ENCODE measurements around the gene WDR83.
"Not testable (repeated sequence)": the region's sequence is repeated elsewhere in the genome, so short reads cannot be mapped to it uniquely, and the experiment has no call there.

The WDR83 gene

GRCh38 chr19:12666265-12667048, at the start of gene WDR83, which contains the start of gene MAN2B1:
TSS of gene WDR83 (plus strand) at chr19:12666807. CDS start at chr19:12669791, 2,984 bp downstream.
TSS of gene MAN2B1 (minus strand) at chr19:12666742. CDS start at chr19:12666701, 41 bp downstream.
- peak; percentile 72 for DNase-seq (ENCODE audit: low read depth)

GRCh38 chr19:12617646-12618045, 49.0 kb upstream of the WDR83 start:
- no peak for DNase-seq (ENCODE audit: low read depth)

- not testable (repeated sequence) for DNase-seq (ENCODE audit: low read depth)
Measured at GRCh38 chr19:12621253-12622024, 45.2 kb upstream of the WDR83 start.

- DNase-seq (ENCODE audit: low read depth): no peak
Measured at GRCh38 chr19:12623361-12624031, 43.1 kb upstream of the WDR83 start.

- no peak for DNase-seq (ENCODE audit: low read depth)
Measured at GRCh38 chr19:12626958-12627357, 39.6 kb upstream of the WDR83 start.

- DNase-seq (ENCODE audit: low read depth): no peak
Measured at GRCh38 chr19:12628040-12629022, 38.3 kb upstream of the WDR83 start.

GRCh38 chr19:12629215-12629614, 37.4 kb upstream of the WDR83 start:
- DNase-seq (ENCODE audit: low read depth): no peak

GRCh38 chr19:12636631-12637030, 30.0 kb upstream of the WDR83 start:
- DNase-seq (ENCODE audit: low read depth): no peak

- no peak for DNase-seq (ENCODE audit: low read depth)
Measured at GRCh38 chr19:12638611-12639182, 27.9 kb upstream of the WDR83 start.

- DNase-seq (ENCODE audit: low read depth): peak; percentile 58
Measured at GRCh38 chr19:12639901-12640613, 26.6 kb upstream of the WDR83 start.

- DNase-seq (ENCODE audit: low read depth): no peak
Measured at GRCh38 chr19:12641456-12641855, 25.2 kb upstream of the WDR83 start.

- no peak for DNase-seq (ENCODE audit: low read depth)
Measured at GRCh38 chr19:12642506-12642905, 24.1 kb upstream of the WDR83 start.

DNA sequence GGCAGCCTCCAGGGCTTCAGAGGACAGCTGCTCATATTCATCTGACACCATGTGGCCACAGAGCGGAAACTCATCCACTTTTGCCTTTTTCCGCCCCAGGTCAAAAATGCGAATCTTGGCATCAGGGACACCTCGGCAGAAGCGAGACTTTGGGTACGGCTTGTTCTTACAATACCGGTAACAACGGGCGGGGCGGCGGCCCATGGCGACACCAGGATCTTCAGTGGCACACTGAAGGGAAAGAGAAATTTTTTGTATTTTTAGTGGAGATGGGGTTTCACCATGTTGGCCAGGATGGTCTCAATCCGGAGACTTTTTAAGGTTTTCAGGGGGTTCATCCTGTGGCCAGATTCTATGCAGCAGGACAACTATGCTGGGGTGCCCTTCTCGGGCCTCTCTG, 22.9 kb upstream of the WDR83 start:
- DNase-seq (ENCODE audit: low read depth): not testable (repeated sequence)

GRCh38 chr19:12646551-12646950, 20.1 kb upstream of the WDR83 start:
- DNase-seq (ENCODE audit: low read depth): no peak

DNA sequence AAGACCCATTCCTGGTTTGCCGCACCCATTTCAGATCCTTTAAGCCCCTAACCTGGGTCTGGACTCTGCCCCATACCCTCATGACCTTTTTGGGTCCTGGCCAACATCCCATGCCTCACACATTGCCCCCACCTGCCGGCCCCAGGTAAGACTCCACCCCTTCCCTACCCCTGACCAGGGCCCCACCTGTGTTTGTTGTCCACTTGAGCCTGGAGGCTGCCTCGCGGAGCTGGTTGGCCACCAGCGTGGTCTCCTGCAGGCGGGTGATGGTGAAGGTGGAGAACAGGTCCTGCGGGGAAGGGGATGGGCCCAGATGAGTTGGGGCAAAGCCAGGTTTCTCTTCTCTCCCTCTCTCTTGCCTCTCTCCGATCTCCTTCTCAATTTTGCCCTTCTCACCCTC, 19.6 kb upstream of the WDR83 start:
- DNase-seq (ENCODE audit: low read depth): no peak

DNA sequence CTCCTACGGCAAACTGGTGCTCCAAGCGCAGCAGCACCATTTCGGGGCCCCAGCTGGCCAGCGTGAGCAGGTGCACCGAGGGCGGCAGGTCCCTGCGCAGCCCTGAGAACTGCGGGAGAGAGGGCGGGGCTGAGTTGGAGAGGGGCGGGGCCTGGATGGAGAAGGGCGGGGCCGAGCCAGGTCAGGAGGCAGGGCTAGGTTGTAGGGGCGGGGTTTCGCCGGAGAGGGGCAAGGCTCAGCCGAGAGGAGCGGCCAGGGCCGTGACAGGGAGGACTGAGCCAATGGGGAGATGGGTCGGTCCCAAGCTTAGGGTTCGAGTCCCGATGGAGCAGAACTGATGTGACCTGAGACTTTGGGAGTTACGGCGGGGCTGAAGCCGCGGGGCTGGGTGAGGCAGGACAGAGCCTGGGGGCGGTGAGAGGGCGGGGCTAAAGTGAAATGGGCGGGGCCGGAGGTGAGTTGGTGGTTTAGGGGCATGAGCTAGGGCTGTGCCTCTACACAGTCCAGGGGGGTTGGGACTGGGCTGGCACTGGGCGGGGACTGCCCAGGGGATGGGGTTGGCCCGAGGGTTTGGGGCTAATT, 19.0 kb upstream of the WDR83 start:
- no peak for DNase-seq (ENCODE audit: low read depth)

- DNase-seq (ENCODE audit: low read depth): no peak
Measured at GRCh38 chr19:12648088-12648487, 18.5 kb upstream of the WDR83 start.

- no peak for DNase-seq (ENCODE audit: low read depth)
Measured at GRCh38 chr19:12649941-12650340, 16.7 kb upstream of the WDR83 start.

- no peak for DNase-seq (ENCODE audit: low read depth)
Measured at GRCh38 chr19:12652219-12652618, 14.4 kb upstream of the WDR83 start.

GRCh38 chr19:12655546-12655945, 11.1 kb upstream of the WDR83 start:
- DNase-seq (ENCODE audit: low read depth): no peak
